Measurements from ENCODE around the gene FOLR1. TPM values are rescaled to one million over a fixed set of nuclear protein-coding genes. Genes with fewer than 3 reads are reported as not detected.
A peak's percentile ranks its signal among the peaks of the same experiment; 100 is the strongest.

FOLR1 gene
- total and polyA plus RNA-seq, 9 of the 15 experiments (the other 6 are each of a cell fraction or from before 2014, with no cell fraction given): 0.22 to 2.3 (median 1.0) TPM

DNA sequence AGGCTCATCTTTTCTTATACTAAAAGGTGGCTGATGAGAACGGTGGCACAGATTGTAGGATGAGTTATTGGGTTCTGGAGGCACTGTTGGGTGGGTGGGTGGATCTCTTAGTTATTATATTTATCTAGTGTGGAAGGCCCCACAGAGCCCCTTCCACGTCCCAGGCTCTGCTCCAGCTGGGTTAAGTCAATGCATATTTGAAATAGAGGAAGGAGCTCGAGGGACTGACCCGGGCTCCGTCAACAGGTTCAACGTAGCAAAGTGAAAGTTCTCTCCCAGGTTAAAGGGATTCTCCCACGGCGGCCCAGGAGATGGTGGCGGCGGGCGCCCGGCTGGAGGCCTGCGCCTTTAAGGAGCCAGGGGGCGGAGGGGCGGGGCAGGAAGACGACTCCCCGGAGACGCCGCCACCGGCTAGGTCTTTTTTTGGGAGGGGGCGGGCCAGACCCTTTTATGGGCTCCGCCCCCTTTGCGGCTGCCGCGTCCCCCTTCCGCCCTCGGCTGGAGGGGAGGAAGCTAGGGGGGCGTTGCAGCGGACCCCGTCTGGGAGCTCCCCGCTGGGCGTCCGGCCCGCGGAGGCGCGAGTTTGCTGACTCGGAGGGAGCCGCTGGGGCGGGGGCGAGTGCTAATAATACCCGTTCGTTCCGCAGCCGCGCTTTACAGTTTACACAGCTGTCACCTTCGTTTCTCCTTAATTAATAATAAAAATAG, 31.1 kb downstream of the FOLR1 start (continued):
- TF ChIP-seq TARDBP (IDR thresholded peaks at IDR 0.05): no peak
- TF ChIP-seq ZKSCAN3 (CRISPR knock-in tag; IDR thresholded peaks at IDR 0.05): no peak
- TF ChIP-seq MTA2 (IDR thresholded peaks at IDR 0.05; ENCODE audit: low read depth): no peak
- no peak for TF ChIP-seq BACH1 (tag; IDR thresholded peaks at IDR 0.05)
- peak; percentile 77; the same call in 1 of the 2 replicates for TF ChIP-seq GTF2E2 (tag; IDR thresholded peaks at IDR 0.05)
- peak; percentile 22 for TF ChIP-seq SAP30 (IDR thresholded peaks at IDR 0.05; ENCODE audit: borderline replicate concordance, insufficient read depth, low read depth, low read length, poor library complexity, severe bottlenecking)
- peak; percentile 50; the same call in 1 of the 2 replicates for TF ChIP-seq ETV1 (tag; conservative IDR thresholded peaks at IDR 0.05; ENCODE audit: low read depth)
- TF ChIP-seq RBM34 (IDR thresholded peaks at IDR 0.05; ENCODE audit: borderline replicate concordance, insufficient read depth, low read length): no peak
- TF ChIP-seq RFX1 (IDR thresholded peaks at IDR 0.05): no peak
- no peak for TF ChIP-seq NR4A1 (CRISPR knock-in tag; IDR thresholded peaks at IDR 0.05)
- TF ChIP-seq NR4A1 (tag; IDR thresholded peaks at IDR 0.05): no peak
- TF ChIP-seq MTA3 (IDR thresholded peaks at IDR 0.05; ENCODE audit: borderline replicate concordance): peak; percentile 53; the same call in 1 of the 2 replicates
- peak; percentile 53 for TF ChIP-seq ZNF384 (IDR thresholded peaks at IDR 0.05; ENCODE audit: low read depth, low read length)
- TF ChIP-seq, protein P1, sequence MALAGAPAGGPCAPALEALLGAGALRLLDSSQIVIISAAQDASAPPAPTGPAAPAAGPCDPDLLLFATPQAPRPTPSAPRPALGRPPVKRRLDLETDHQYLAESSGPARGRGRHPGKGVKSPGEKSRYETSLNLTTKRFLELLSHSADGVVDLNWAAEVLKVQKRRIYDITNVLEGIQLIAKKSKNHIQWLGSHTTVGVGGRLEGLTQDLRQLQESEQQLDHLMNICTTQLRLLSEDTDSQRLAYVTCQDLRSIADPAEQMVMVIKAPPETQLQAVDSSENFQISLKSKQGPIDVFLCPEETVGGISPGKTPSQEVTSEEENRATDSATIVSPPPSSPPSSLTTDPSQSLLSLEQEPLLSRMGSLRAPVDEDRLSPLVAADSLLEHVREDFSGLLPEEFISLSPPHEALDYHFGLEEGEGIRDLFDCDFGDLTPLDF (CRISPR knock-in tag; IDR thresholded peaks at IDR 0.05): no peak
- TF ChIP-seq, protein P2, sequence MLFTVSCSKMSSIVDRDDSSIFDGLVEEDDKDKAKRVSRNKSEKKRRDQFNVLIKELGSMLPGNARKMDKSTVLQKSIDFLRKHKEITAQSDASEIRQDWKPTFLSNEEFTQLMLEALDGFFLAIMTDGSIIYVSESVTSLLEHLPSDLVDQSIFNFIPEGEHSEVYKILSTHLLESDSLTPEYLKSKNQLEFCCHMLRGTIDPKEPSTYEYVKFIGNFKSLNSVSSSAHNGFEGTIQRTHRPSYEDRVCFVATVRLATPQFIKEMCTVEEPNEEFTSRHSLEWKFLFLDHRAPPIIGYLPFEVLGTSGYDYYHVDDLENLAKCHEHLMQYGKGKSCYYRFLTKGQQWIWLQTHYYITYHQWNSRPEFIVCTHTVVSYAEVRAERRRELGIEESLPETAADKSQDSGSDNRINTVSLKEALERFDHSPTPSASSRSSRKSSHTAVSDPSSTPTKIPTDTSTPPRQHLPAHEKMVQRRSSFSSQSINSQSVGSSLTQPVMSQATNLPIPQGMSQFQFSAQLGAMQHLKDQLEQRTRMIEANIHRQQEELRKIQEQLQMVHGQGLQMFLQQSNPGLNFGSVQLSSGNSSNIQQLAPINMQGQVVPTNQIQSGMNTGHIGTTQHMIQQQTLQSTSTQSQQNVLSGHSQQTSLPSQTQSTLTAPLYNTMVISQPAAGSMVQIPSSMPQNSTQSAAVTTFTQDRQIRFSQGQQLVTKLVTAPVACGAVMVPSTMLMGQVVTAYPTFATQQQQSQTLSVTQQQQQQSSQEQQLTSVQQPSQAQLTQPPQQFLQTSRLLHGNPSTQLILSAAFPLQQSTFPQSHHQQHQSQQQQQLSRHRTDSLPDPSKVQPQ (CRISPR knock-in tag; IDR thresholded peaks at IDR 0.05; ENCODE audit: borderline replicate concordance): no peak
- TF ChIP-seq, protein P3, sequence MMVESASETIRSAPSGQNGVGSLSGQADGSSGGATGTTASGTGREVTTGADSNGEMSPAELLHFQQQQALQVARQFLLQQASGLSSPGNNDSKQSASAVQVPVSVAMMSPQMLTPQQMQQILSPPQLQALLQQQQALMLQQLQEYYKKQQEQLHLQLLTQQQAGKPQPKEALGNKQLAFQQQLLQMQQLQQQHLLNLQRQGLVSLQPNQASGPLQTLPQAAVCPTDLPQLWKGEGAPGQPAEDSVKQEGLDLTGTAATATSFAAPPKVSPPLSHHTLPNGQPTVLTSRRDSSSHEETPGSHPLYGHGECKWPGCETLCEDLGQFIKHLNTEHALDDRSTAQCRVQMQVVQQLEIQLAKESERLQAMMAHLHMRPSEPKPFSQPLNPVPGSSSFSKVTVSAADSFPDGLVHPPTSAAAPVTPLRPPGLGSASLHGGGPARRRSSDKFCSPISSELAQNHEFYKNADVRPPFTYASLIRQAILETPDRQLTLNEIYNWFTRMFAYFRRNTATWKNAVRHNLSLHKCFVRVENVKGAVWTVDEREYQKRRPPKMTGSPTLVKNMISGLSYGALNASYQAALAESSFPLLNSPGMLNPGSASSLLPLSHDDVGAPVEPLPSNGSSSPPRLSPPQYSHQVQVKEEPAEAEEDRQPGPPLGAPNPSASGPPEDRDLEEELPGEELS (CRISPR knock-in tag; IDR thresholded peaks at IDR 0.05; ENCODE audit: borderline replicate concordance): no peak
- TF ChIP-seq, protein P4, sequence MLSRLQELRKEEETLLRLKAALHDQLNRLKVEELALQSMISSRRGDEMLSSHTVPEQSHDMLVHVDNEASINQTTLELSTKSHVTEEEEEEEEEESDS (CRISPR knock-in tag; IDR thresholded peaks at IDR 0.05): no peak
- no peak for TF ChIP-seq ZEB2 (IDR thresholded peaks at IDR 0.05)
- no peak for TF ChIP-seq ZNF41 (CRISPR knock-in tag; conservative IDR thresholded peaks at IDR 0.05)
- TF ChIP-seq KAT7 (CRISPR knock-in tag; IDR thresholded peaks at IDR 0.05; ENCODE audit: borderline replicate concordance): 0 out of 2 replicates have a peak, but pooled peaks have one; percentile 35
- TF ChIP-seq HDAC2 (IDR thresholded peaks at IDR 0.05): no peak; the same call in 1 of the 2 replicates
- 0 out of 2 replicates have a peak, but pooled peaks have one; percentile 34 for TF ChIP-seq ZNF584 (CRISPR knock-in tag; IDR thresholded peaks at IDR 0.05; ENCODE audit: low read depth)
- TF ChIP-seq ZNF212 (CRISPR knock-in tag; IDR thresholded peaks at IDR 0.05): no peak
- TF ChIP-seq GABPA (tag; conservative IDR thresholded peaks at IDR 0.05; ENCODE audit: low read depth): peak; percentile 75

All from K562 (cell line).